Skeletal muscle tissue (tissue), 4 donors: ENCODE data around the gene KRT75. TPM values are rescaled to one million over a fixed set of nuclear protein-coding genes. Genes with fewer than 3 reads are reported as not detected.

Experiments used
- H3K27ac ChIP-seq: one replicate; pipeline ENCODE4 v1.7.0; 2013; ENCODE audit warnings: mild to moderate bottlenecking, low read depth, low read length, inconsistent platforms
- H3K27me3 ChIP-seq, 3 donors: one replicate each; pipeline ENCODE4 v1.7.0; 2013; ENCODE audit warnings: low read length in 3 of 3; ENCODE audit not compliant: control insufficient read depth in 3 of 3, insufficient read depth in 3 of 3
- H3K36me3 ChIP-seq, 3 donors: one replicate each; pipeline ENCODE4 v1.7.0; 2013; ENCODE audit warnings: low read length in 3 of 3; ENCODE audit not compliant: control insufficient read depth in 3 of 3, insufficient read depth in 3 of 3
- H3K4me1 ChIP-seq, 3 donors: one replicate each; pipeline ENCODE4 v1.7.0; 2013; ENCODE audit warnings: low read length in 3 of 3, mild to moderate bottlenecking in 3 of 3; ENCODE audit not compliant: control insufficient read depth in 3 of 3, insufficient read depth in 3 of 3
- H3K4me3 ChIP-seq, 3 donors: one replicate each; pipeline ENCODE4 v1.7.0; 2013; ENCODE audit warnings: low read length in 3 of 3
- H3K9ac ChIP-seq, 3 donors: one replicate each; pipeline ENCODE4 v1.7.0; 2013; ENCODE audit warnings: low read length in 3 of 3, mild to moderate bottlenecking in 3 of 3, moderate library complexity in 2 of 3, low read depth in 1 of 3
- H3K9me3 ChIP-seq, 3 donors: one replicate each; pipeline ENCODE4 v1.7.0; 2013; ENCODE audit warnings: low read length in 3 of 3; ENCODE audit not compliant: control insufficient read depth in 3 of 3
- total RNA-seq: library from RNA; depleted of rRNA; stranded (reverse); fragments of >200 nt; gene quantifications from one replicate; pipeline ENCODE4 v1.2.3, GENCODE V29; 2014
- donor health status: Osteomylitis.

KRT75 gene
- total RNA-seq, 1 donor from 2014 or later = not detected

DNA sequence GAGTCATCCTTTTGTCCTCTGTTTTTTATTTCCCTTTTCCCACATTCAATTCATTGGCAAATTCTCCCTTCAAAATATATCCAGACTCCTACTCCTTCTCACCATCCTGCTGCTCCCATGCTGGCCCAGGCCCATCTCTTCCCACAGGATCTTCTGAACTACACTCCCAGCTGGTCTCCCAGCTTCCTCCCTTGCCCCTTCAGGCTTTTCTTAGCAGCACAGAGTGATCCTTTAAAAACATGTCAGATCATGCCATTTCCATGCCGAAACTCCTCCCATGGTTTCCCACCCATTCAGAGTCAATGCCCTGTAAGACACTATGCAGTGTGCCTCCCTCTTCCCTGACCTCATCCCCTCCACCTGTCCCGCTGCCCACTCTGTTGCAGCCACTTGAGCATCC lies 46.3 kb downstream of the KRT75 start:
- no peak overlapping the region for H3K9ac ChIP-seq
- peaks cover 0 to 2% (median 0%) of the 10 kb centered on the region in 3 donors for H3K4me1 ChIP-seq
- H3K27me3 ChIP-seq = peaks cover 11 to 25% (median 21%) of the 10 kb centered on the region in 3 donors
- H3K36me3 ChIP-seq = no peaks in the 10 kb centered on the region
- H3K27ac ChIP-seq = no peak overlapping the region
- H3K9me3 ChIP-seq = no peaks in the 10 kb centered on the region
- H3K4me3 ChIP-seq = no peak overlapping the region

DNA sequence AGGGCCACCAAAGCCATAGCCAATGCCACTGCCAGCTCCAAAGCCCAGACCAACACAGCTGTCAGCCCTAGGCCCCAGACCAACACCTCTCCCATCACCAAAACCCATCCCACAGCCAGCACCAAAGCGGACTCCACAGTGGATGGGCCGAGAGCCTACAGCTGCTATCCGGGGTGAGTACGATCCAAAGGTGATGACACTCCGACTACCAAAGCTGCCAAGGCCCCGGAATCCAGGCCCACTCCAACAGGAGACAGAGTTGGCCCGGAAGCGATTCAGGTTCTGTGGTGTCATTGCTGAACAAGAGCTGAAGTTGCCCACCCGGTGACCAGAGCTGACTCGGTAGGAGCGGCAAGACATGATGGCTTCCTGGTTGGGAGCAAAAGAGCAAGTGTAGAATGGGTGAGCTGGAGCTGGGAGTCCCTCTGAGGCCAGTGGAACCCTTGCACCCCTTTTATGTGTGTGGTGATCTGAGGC lies 48.9 kb downstream of the KRT75 start, which contains the start of gene KRT84:
Gene KRT84, minus strand, starts transcription at position 427 of the 477 bp plus-strand sequence. Its CDS starts 67 bp downstream, at position 360.
- Histone ChIP-seq H3K27ac (no peak within 1 kb of the TSS), H3K9me3 (no peaks in the 10 kb centered on the region), H3K4me3 (no peak within 1 kb of the TSS), H3K36me3 (no peaks in the 10 kb centered on the region), H3K9ac (no peak within 1 kb of the TSS), H3K4me1 (no peaks in the 10 kb centered on the region), H3K27me3 (peaks cover 11 to 28% (median 22%) of the 10 kb centered on the region in 3 donors)

DNA sequence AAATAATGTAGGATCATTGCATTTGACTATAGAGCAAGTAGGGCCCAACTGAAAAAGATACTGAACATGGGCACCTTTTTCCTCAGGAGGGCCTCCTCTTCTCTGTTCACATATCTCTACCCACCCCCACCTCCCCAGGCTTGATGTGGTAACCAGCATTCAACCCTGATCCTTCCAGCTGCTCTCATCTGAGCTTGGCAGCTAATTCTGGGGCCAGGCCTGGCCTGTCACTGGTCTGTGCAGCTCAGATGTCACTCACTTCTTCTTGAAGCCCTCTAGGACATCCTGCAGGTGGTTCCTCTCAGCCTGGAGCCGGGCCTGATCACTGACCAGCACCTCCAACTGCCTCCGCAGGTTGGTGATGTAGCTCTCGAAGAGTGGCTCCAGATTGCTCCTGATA lies 50.8 kb downstream of the KRT75 start:
- H3K9me3 ChIP-seq = no peaks in the 10 kb centered on the region
- H3K27me3 ChIP-seq = peaks cover 11 to 28% (median 14%) of the 10 kb centered on the region in 3 donors
- H3K27ac ChIP-seq = no peak overlapping the region
- H3K4me1 ChIP-seq = no peaks in the 10 kb centered on the region
- H3K4me3 ChIP-seq = no peak overlapping the region
- no peaks in the 10 kb centered on the region for H3K36me3 ChIP-seq
- H3K9ac ChIP-seq = no peak overlapping the region

DNA sequence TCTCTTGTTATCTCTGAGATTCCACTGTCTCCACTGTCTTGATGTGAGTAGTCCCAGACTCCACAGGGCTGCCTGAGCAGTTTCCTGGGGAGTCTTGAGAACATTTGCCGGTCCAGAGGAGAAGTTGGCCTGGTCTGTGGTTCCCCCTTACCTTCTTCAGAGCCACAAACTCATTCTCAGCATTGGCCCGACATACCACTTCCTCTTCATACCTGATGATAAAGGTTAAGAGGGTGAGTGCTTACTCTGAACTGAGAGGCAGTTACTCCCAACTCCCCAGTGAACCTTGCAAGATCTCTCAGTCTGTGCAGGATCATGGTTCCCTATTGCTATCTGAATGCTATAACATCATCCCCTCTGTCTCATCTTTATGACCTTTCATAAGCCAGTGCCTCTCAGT lies 51.3 kb downstream of the KRT75 start:
- no peak overlapping the region for H3K4me3 ChIP-seq
- peaks cover 9 to 23% (median 9%) of the 10 kb centered on the region in 3 donors for H3K27me3 ChIP-seq
- no peak overlapping the region for H3K27ac ChIP-seq
- no peak overlapping the region for H3K9ac ChIP-seq
- H3K4me1 ChIP-seq = no peaks in the 10 kb centered on the region
- no peaks in the 10 kb centered on the region for H3K9me3 ChIP-seq
- H3K36me3 ChIP-seq = no peaks in the 10 kb centered on the region

DNA sequence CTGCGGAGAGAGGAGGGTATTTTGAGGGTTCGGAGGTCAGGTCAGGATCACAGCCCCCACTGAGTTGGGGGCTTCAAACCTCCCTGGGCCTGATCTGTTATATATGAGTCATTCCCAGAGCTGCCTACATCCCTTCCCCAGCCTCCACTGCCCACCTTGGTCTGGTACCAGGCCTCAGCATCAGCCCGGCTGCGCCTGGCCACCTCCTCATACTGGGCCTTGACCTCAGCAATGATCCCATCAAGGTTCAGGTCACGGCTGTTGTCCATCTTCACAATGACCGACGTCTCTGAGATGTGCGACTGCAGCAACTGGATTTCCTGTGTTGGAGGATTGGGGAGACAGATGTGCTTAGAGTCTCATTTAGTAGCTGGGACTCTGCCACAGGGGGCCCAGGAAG lies 53.0 kb downstream of the KRT75 start:
- H3K4me3 ChIP-seq = no peak overlapping the region
- no peaks in the 10 kb centered on the region for H3K36me3 ChIP-seq
- peaks cover 9 to 26% (median 9%) of the 10 kb centered on the region in 3 donors for H3K27me3 ChIP-seq
- no peak overlapping the region for H3K9ac ChIP-seq
- no peaks in the 10 kb centered on the region for H3K4me1 ChIP-seq
- H3K27ac ChIP-seq = no peak overlapping the region
- no peaks in the 10 kb centered on the region for H3K9me3 ChIP-seq

DNA sequence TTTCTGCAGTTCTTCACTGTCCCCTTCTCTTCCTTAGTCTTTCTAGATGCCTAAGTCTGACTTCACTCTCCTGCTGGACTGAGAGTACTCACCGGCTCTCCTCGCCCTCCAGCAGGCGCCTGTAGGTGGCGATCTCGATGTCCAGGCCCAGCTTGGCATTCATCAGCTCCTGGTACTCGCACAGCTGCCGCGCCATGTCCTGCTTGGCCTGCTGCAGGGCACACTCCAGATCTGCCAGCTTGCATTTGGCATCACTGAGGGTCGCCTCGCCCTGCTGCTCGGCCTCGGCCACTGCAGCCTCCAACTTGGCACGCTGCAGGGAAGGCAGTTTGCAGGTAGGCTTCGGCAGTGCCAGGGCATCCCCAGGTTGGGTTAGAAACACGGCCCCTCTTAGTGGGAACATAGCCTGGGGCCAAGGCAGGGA lies 53.9 kb downstream of the KRT75 start:
- H3K4me1 ChIP-seq = no peaks in the 10 kb centered on the region
- H3K4me3 ChIP-seq = no peak overlapping the region
- no peaks in the 10 kb centered on the region for H3K36me3 ChIP-seq
- H3K27ac ChIP-seq = no peak overlapping the region
- no peaks in the 10 kb centered on the region for H3K9me3 ChIP-seq
- peaks cover 9 to 25% (median 9%) of the 10 kb centered on the region in 3 donors for H3K27me3 ChIP-seq
- H3K9ac ChIP-seq = no peak overlapping the region

DNA sequence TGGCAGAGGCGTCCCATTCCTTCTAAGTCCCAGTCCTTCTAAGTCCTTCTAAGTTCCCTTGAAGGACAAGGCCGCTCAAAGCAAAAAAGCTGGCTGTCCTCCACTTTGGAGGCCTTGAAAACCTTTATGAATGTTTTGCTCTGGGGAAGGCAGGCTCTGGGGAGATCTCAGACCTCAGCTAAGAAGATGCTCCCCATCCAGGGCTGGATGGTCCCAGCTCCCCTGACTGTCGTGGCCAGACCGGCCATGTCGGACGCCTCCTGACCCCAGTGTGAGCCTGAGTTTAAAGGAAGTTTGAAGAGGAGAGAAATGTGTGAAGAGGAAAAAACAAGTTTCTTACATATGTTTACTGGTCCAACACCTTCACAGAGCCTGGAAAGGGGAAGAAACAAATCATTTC lies 54.6 kb downstream of the KRT75 start:
- no peak overlapping the region for H3K27ac ChIP-seq
- H3K36me3 ChIP-seq = no peaks in the 10 kb centered on the region
- no peak overlapping the region for H3K4me3 ChIP-seq
- no peaks in the 10 kb centered on the region for H3K9me3 ChIP-seq
- no peak overlapping the region for H3K9ac ChIP-seq
- H3K4me1 ChIP-seq = no peaks in the 10 kb centered on the region
- peaks cover 9 to 21% (median 9%) of the 10 kb centered on the region in 3 donors for H3K27me3 ChIP-seq

DNA sequence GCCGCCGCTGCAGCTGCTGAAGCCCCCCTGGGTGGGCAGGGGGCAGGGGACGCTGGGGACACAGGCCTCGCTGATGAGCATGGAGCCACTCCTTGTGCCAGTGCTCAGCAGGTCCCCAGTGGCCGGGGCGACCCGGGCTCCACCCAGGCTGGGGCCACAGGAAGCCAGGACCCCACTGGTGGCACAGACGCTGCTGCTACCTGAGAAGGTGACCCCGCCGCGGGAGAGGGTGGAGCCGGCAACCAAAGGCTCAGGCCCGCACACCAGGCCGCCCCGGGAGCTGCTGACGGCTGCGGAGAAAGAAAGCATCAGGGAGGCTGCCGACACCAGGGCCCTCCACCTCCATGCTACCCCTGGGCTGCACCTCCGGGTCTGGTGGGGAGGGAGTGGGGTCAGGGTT lies 56.1 kb downstream of the KRT75 start:
- no peaks in the 10 kb centered on the region for H3K9me3 ChIP-seq
- no peaks in the 10 kb centered on the region for H3K36me3 ChIP-seq
- no peak overlapping the region for H3K4me3 ChIP-seq
- H3K27me3 ChIP-seq = peaks cover 9 to 21% (median 9%) of the 10 kb centered on the region in 3 donors
- no peak overlapping the region for H3K27ac ChIP-seq
- H3K4me1 ChIP-seq = no peaks in the 10 kb centered on the region
- no peak overlapping the region for H3K9ac ChIP-seq

DNA sequence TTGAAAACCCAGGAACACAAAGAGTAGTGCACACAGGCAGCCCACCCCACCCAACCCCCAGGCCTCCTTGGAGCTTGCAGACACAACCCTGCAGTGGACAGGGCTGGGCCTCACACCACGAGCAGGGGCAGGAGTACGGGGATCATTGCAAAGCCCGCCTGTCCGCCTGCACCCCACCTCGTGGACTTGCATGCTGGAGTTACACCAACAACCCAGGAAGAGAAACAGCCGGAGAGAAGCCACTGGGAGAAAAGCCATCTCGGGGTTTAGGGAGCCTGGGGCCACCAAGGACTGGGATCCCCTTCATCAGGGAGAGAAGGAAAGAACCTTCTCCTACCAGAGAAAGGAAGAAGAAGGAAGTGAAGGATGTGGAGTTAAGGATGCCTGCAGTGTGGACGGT lies 56.9 kb downstream of the KRT75 start:
- H3K9ac ChIP-seq = no peak overlapping the region
- no peak overlapping the region for H3K27ac ChIP-seq
- H3K27me3 ChIP-seq = peaks cover 9 to 21% (median 9%) of the 10 kb centered on the region in 3 donors
- H3K4me1 ChIP-seq = no peaks in the 10 kb centered on the region
- no peaks in the 10 kb centered on the region for H3K9me3 ChIP-seq
- H3K4me3 ChIP-seq = no peak overlapping the region
- no peaks in the 10 kb centered on the region for H3K36me3 ChIP-seq
